ENCODE data around the gene PCNX2.

The PCNX2 gene

DNA sequence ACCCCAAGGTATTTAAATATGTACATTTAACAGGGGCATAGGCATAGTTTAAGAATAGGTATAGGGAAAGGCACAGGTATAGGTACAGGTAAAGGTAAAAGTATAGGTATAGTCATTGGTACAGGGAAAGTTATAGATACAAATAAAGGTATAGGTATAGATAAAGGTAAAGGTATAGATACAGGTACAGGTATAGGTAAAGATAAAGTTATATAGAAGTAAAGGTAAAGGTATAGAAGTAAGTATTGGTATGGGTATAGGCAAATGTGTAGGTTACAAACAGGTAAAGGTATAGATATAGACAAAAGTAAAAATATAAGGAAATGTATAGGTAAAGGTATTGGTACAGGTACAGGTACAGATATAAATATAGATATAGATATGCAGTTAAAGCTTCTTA, 137.2 kb downstream of the PCNX2 start:
- H3K4me3 ChIP-seq (replicated peaks; ENCODE audit: low read depth, low read length): no peak overlapping the region
- TF ChIP-seq, protein P1, sequence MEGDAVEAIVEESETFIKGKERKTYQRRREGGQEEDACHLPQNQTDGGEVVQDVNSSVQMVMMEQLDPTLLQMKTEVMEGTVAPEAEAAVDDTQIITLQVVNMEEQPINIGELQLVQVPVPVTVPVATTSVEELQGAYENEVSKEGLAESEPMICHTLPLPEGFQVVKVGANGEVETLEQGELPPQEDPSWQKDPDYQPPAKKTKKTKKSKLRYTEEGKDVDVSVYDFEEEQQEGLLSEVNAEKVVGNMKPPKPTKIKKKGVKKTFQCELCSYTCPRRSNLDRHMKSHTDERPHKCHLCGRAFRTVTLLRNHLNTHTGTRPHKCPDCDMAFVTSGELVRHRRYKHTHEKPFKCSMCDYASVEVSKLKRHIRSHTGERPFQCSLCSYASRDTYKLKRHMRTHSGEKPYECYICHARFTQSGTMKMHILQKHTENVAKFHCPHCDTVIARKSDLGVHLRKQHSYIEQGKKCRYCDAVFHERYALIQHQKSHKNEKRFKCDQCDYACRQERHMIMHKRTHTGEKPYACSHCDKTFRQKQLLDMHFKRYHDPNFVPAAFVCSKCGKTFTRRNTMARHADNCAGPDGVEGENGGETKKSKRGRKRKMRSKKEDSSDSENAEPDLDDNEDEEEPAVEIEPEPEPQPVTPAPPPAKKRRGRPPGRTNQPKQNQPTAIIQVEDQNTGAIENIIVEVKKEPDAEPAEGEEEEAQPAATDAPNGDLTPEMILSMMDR (IDR thresholded peaks at IDR 0.05; ENCODE audit: low read length, missing control alignments): no peak
- no peak for DNase-seq (ENCODE audit: low read depth)

DNA sequence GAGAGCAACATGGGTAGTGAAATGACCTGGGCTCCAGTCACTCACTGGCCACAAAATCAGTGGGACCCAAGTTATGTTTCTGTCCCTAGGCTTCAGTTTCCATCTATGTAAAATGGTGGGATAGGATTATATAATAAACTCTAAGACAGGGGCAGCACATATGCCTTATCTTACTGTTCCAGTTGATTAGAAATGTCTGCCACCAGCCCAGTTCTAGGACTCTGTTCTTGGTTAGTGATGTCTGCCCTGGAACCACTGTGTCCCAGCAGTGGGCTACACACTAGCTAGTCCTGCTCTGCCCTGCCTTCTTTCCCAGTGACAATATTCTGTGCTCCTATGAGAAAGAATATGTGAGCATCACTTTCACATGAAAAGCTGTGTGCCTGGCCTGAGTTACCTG, 138.3 kb downstream of the PCNX2 start:
- no peak overlapping the region for H3K4me3 ChIP-seq (replicated peaks; ENCODE audit: low read depth, low read length)
- TF ChIP-seq, protein P1 (IDR thresholded peaks at IDR 0.05; ENCODE audit: low read length, missing control alignments): no peak
- DNase-seq (ENCODE audit: low read depth): no peak

DNA sequence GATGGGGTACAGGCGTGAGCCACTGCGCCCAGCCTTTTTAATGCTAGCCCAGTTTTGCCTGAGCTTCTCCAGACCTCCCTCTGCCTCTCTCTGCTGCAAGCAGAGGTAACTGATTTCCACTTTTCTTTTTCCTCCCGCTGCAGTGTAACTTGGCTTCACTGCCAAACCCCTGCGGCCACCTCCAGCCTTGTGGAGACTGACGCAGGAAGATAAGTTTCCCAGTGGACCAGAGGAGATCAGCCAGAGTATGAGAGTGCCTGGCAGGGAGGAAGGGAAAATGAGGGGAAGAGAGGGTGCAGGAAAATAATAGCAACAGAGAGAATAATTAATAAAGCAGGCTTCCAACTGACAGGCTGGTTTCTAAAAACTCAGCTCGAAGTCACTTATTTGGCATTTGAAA, 143.7 kb downstream of the PCNX2 start:
- H3K4me3 ChIP-seq (replicated peaks; ENCODE audit: low read depth, low read length): no peak overlapping the region
- DNase-seq (ENCODE audit: low read depth): peak; percentile 45
- TF ChIP-seq, protein P1 (IDR thresholded peaks at IDR 0.05; ENCODE audit: low read length, missing control alignments): no peak

DNA sequence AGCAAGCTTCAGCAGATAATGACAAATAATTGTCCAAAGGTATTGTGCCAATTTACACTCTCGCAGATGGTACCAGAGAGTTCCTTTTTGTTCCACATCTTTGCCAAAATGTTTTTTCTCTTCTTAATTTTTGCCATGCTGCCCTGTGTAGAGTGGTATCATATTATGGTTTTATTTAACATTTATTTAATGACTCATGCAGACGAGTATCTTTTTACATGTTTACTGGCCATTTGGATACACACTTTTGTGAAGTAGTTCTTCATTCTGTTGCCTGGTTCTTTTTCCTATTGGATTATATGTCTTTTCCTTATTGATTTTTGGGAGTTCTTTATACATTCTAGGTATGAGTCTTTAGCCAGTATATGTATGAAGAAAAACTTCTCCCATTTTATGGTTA, 151.1 kb downstream of the PCNX2 start:
- TF ChIP-seq, protein P1 (IDR thresholded peaks at IDR 0.05; ENCODE audit: low read length, missing control alignments): no peak
- no peak for DNase-seq (ENCODE audit: low read depth)
- H3K4me3 ChIP-seq (replicated peaks; ENCODE audit: low read depth, low read length): no peak overlapping the region

DNA sequence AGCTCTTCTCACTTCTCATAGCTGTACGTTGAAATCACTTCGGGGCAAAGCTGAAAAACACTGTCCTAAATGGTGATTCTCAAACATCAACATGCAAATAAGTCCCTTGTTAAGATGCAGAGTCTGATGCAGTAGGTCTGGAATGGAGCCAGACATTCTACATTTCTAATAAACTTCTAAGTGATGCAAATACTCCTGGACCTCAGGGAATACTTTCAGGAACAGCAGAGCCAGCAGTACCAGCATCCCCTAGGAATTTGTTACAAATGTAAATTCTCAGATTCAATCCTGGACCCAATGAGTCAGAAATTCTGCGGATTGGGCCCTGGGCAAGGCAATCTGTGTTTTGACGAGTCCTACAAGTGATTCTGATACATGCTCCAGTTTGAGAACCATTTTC, 152.3 kb downstream of the PCNX2 start:
- H3K4me3 ChIP-seq (replicated peaks; ENCODE audit: low read depth, low read length): no peak overlapping the region
- DNase-seq (ENCODE audit: low read depth): no peak
- TF ChIP-seq, protein P1 (IDR thresholded peaks at IDR 0.05; ENCODE audit: low read length, missing control alignments): no peak

DNA sequence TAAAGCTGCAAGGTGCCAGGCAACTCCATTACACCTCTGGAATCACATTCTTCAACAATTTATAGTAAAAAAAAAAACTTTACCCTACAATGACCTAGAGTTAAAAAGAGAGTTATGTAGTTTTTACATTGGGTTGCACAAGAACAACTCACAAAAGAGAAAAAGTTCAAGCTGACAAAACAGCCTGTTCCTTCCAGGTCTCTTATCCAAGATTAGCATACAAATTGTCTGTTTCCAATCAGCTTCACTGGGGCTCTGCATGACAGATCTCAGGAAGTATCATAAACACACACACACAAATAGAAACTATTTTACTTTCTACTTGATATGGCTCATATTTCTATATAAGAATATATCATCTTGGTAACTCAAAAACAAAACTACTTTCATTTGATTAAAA, 154.6 kb downstream of the PCNX2 start:
- TF ChIP-seq, protein P1 (IDR thresholded peaks at IDR 0.05; ENCODE audit: low read length, missing control alignments): no peak
- peak; percentile 54 for DNase-seq (ENCODE audit: low read depth)
- no peak overlapping the region for H3K4me3 ChIP-seq (replicated peaks; ENCODE audit: low read depth, low read length)

DNA sequence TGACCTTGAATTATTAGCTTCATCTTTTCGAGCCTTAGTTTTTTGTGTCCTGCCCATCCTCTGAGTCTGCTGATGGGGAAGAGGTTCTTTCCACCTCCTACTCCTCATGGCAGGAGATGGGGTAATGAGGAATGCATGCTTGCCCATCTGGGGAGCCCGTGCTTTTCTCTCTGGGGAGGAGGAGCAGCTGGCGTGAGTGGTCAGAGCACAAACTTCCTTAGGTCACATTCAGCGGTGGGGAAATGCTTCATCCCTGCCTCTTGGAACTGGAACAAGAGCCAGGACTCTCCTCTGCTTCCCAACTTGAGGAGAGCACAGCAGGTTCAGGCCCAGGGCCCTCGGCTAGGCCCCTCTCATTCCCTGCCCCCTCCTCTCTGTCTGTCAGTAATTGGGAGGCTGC, 155.0 kb downstream of the PCNX2 start:
- TF ChIP-seq, protein P1 (IDR thresholded peaks at IDR 0.05; ENCODE audit: low read length, missing control alignments): no peak
- DNase-seq (ENCODE audit: low read depth): peak; percentile 22
- H3K4me3 ChIP-seq (replicated peaks; ENCODE audit: low read depth, low read length): no peak overlapping the region
